ENCODE data around the gene KCNE2. TPM values are rescaled to one million over a fixed set of nuclear protein-coding genes. Genes with fewer than 3 reads are reported as not detected.

Gene KCNE2, protein sequence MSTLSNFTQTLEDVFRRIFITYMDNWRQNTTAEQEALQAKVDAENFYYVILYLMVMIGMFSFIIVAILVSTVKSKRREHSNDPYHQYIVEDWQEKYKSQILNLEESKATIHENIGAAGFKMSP
- total RNA-seq, result not detected in 2 replicates

GRCh38 chr21:34363733-34364132 lies at the start of gene KCNE2:
TSS of gene KCNE2 (plus strand) at chr21:34364006. CDS start at chr21:34370479, 6,473 bp downstream.

DNA sequence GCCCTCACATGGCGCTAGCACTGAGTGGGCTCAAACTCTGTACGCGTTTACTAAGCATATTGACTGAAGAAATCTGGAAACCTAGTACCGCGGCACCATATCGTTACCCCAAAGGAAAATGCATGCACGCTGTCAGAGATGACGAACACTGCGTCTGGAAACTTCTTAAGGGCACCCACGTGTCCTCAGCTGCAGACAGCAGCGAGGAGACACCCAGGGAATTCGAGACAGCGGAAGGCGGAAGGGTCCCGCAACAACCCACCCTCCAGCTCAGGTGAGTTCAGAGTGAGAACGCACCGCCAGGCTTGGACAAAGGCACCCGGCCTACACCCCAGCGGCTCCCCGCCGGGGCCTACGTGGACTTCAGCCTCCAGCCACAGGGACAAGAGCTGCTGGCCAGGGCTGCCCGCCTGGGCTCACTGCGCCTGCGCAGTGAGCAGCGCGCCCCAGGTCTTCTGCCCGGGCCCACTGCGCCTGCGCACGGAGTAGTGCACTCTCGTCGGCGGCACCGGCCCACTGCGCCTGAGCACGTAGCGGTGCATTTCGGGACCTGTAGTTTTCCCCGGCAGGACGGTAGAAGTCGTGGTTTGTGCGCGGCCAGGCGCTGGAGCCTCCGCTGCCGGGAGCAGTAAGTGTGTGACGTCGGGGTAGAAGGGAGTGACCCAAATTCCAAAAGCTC lies 11.3 kb downstream of the KCNE2 start, which contains the start of gene SMIM11:
SMIM11 (plus strand) TSS at position 568 of the 679 bp plus-strand sequence. CDS start 3,998 bp downstream, outside the sequence.

Other genes starting within 250 kb of the KCNE2 start
- 6.3 and 10.8 TPM in 2 replicates for gene SMIM11, start 11.5 kb downstream of the KCNE2 start, total RNA-seq
- gene SMIM34, start 59.9 kb downstream of the KCNE2 start, total RNA-seq, result not detected in 2 replicates
- gene KCNE1, start 148.2 kb downstream of the KCNE2 start, total RNA-seq, result under 0.01 TPM in 1 of 2 replicates, not detected in the other

All from mesangial cell (primary cell).